ENCODE data around the gene TREH. TPM values are rescaled to one million over a fixed set of nuclear protein-coding genes. Genes with fewer than 3 reads are reported as not detected.

TREH gene
- total and polyA plus RNA-seq, 2 donors from 2014 or later: 1.0 to 10.2 TPM

- Histone ChIP-seq H3K36me3 (ENCODE audit: control insufficient read depth in 2 of 3, insufficient read depth in 3 of 3, low read length in 3 of 3) (peaks cover 11 to 25% (median 22%) of the 10 kb centered on the region in 3 donors), H3K4me3 (ENCODE audit: low read length in 3 of 3) (no peak overlapping the region), H3K27me3 (ENCODE audit: control insufficient read depth, insufficient read depth, low read length) (no peaks in the 10 kb centered on the region), H3K9ac (ENCODE audit: low read length in 3 of 3) (no peak overlapping the region), H3K27ac (ENCODE audit: low read depth in 2 of 2, low read length in 2 of 2) (no peak overlapping the region), H3K9me3 (ENCODE audit: control insufficient read depth in 2 of 3, insufficient read depth in 1 of 3, low read length in 3 of 3) (no peaks in the 10 kb centered on the region), H3K4me1 (ENCODE audit: control insufficient read depth in 2 of 3, insufficient read depth in 2 of 3, low read depth in 1 of 3, low read length in 3 of 3) (peaks cover 0 to 11% (median 0%) of the 10 kb centered on the region in 3 donors)
- peak in 1 of 5 donors; percentile 36 for DNase-seq
- no peak for TF ChIP-seq CTCF (IDR thresholded peaks at IDR 0.05; ENCODE audit: borderline replicate concordance, extremely low read depth, insufficient read depth)
- FAIRE-seq: no peak
- intact Hi-C loops (cut with DNase I): no loop called here
These were observed 22.2 kb downstream of the TREH start for GRCh38 chr11:118657238-118657637.

GRCh38 chr11:118656563-118657165, 22.8 kb downstream of the TREH start:
- Histone ChIP-seq H3K9me3 (ENCODE audit: control insufficient read depth in 2 of 3, insufficient read depth in 1 of 3, low read length in 3 of 3) (no peaks in the 10 kb centered on the region), H3K4me3 (ENCODE audit: low read length in 3 of 3) (no peak overlapping the region), H3K9ac (ENCODE audit: low read length in 3 of 3) (no peak overlapping the region), H3K4me1 (ENCODE audit: control insufficient read depth in 2 of 3, insufficient read depth in 2 of 3, low read depth in 1 of 3, low read length in 3 of 3) (peaks cover 0 to 11% (median 0%) of the 10 kb centered on the region in 3 donors), H3K27me3 (ENCODE audit: control insufficient read depth, insufficient read depth, low read length) (no peaks in the 10 kb centered on the region), H3K36me3 (ENCODE audit: control insufficient read depth in 2 of 3, insufficient read depth in 3 of 3, low read length in 3 of 3) (peaks cover 14 to 30% (median 26%) of the 10 kb centered on the region in 3 donors), H3K27ac (ENCODE audit: low read depth in 2 of 2, low read length in 2 of 2) (no peak overlapping the region)
- intact Hi-C loops (cut with DNase I): no loop called here
- TF ChIP-seq CTCF (IDR thresholded peaks at IDR 0.05; ENCODE audit: borderline replicate concordance, extremely low read depth, insufficient read depth): no peak
- no peak for FAIRE-seq
- peak in 1 of 5 donors; percentile 51 for DNase-seq

- H3K36me3 ChIP-seq (ENCODE audit: control insufficient read depth in 2 of 3, insufficient read depth in 3 of 3, low read length in 3 of 3): peaks cover 18 to 39% (median 31%) of the 10 kb centered on the region in 3 donors
- H3K4me1 ChIP-seq (ENCODE audit: control insufficient read depth in 2 of 3, insufficient read depth in 2 of 3, low read depth in 1 of 3, low read length in 3 of 3): peaks cover 0 to 11% (median 0%) of the 10 kb centered on the region in 3 donors
- no peaks in the 10 kb centered on the region for H3K27me3 ChIP-seq (ENCODE audit: control insufficient read depth, insufficient read depth, low read length)
- DNase-seq (peak in 1 of 5 donors; percentile 32), FAIRE-seq (no peak)
- H3K9ac ChIP-seq (ENCODE audit: low read length in 3 of 3): no peak overlapping the region
- H3K4me3 ChIP-seq (ENCODE audit: low read length in 3 of 3): no peak overlapping the region
- H3K9me3 ChIP-seq (ENCODE audit: control insufficient read depth in 2 of 3, insufficient read depth in 1 of 3, low read length in 3 of 3): no peaks in the 10 kb centered on the region
- TF ChIP-seq CTCF (IDR thresholded peaks at IDR 0.05; ENCODE audit: borderline replicate concordance, extremely low read depth, insufficient read depth): no peak
- no peak overlapping the region for H3K27ac ChIP-seq (ENCODE audit: low read depth in 2 of 2, low read length in 2 of 2)
- intact Hi-C loops (cut with DNase I): no loop called here
These were observed 23.8 kb downstream of the TREH start for GRCh38 chr11:118655486-118656190.

Measured in kidney (tissue), 14 donors.